Ishikawa (cell line): Measurements from ENCODE around the gene MRPL40.

Experiments used
- CEBPB ChIP-seq: IDR thresholded peaks from 2 replicates; pipeline ENCODE4 v1.6.1; 2012
- CREB1 ChIP-seq: IDR thresholded peaks from 2 replicates; pipeline ENCODE4 v1.6.1; 2012; ENCODE audit warnings: low read depth
- EGR1 ChIP-seq: IDR thresholded peaks from 2 replicates; pipeline ENCODE4 v1.6.1; 2012
- EP300 ChIP-seq: IDR thresholded peaks from 2 replicates; pipeline ENCODE4 v1.6.1; 2012; ENCODE audit warnings: borderline replicate concordance
- RAD21 ChIP-seq: IDR thresholded peaks from 2 replicates; pipeline ENCODE4 v1.6.1; 2012; ENCODE audit warnings: low read depth
- TAF1 ChIP-seq: IDR thresholded peaks from 2 replicates; pipeline ENCODE4 v1.6.1; 2012; ENCODE audit warnings: low read depth, mild to moderate bottlenecking
- USF1 ChIP-seq: IDR thresholded peaks from 2 replicates; pipeline ENCODE4 v1.6.1; 2012
- YY1 ChIP-seq: IDR thresholded peaks from 2 replicates; pipeline ENCODE4 v1.6.1; 2012; ENCODE audit warnings: low read depth

DNA sequence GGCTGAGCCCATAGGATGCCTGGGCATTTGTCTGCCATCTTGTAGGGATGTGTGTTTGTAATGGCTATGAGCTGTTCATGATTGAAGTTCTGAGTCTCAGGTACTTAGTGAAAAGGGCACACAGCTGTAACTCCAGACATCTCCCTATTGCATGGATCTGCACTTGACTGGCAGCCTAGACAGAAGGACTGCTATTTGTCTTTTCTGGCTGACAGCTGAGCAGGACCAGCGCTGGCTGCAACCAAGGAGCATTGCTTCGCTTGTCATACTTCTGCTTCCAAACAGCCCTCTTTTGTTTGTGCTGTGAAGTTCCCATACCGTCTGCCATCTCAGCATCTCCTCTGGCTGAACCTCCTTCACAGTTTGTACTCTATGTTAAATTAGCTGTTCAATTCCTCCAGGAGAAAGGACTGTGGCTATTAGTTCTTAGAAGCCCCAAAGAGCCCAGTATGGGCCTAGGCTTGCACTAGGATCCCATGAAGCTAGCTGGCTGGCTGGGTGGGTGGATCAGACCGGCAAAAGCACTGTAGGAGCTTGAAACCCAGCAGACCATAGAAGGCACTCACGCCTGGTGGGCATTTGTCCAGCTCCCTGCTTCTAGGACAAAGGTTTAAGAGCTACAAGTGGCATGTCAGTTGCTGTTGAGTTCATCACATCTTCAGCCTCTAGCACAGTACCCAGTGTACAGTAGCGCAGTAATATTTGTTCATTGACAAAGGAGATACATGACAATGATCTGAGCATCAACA is 21.2 kb upstream of the MRPL40 start:
- TF ChIP-seq CEBPB (no peak), TAF1 (no peak), EP300 (no peak), CREB1 (no peak), USF1 (no peak), RAD21 (no peak), YY1 (no peak), EGR1 (no peak)
